Measurements from ENCODE around the gene GTF2H2C.
"Not testable (repeated sequence)": the region's sequence is repeated elsewhere in the genome, so short reads cannot be mapped to it uniquely, and the experiment has no call there.

GTF2H2C gene

GRCh38 chr5:69559908-69560330 is at the start of gene GTF2H2C:
TSS of gene GTF2H2C (plus strand) at chr5:69560191. CDS start at chr5:69565133, 4,942 bp downstream.
- H3K4me3 ChIP-seq (ENCODE audit: low read depth, low read length), result peak within 1 kb of the TSS; percentile 70
- not testable (repeated sequence) for H3K36me3 ChIP-seq (ENCODE audit: insufficient read depth, low read length); H3K4me1 ChIP-seq (ENCODE audit: control insufficient read depth, insufficient read depth, low read length, unreplicated experiment); H3K27me3 ChIP-seq (ENCODE audit: insufficient read depth, low read length); H2AFZ ChIP-seq (ENCODE audit: low read length, unreplicated experiment); H3K27ac ChIP-seq (ENCODE audit: low read depth, low read length); H3K79me2 ChIP-seq (ENCODE audit: control insufficient read depth, insufficient read depth, low read length, unreplicated experiment)

DNA sequence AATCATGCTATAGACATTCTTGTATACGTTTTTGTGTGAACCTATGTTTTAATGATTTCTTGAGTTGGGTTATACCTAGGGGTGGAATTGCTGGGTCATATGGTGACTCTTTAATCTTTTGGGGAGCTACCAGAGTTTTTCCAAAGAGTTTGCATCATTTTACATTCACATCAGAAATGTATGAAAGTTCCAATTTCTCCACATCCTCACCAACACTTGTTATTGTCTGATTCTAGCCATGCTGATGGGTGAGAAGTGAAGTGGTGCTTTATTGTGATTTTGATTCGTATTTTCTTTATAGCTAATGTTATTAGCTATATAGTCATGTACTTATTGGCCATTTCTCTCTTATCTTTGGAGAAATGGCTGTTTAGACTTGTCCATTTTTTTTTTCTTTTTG is 49.3 kb upstream of the GTF2H2C start:
- H2AFZ ChIP-seq (ENCODE audit: low read length, unreplicated experiment), result no peak overlapping the region
- no peaks in the 10 kb centered on the region for H3K27me3 ChIP-seq (ENCODE audit: insufficient read depth, low read length)
- no peaks in the 10 kb centered on the region for H3K79me2 ChIP-seq (ENCODE audit: control insufficient read depth, insufficient read depth, low read length, unreplicated experiment)
- H3K4me1 ChIP-seq (ENCODE audit: control insufficient read depth, insufficient read depth, low read length, unreplicated experiment), result peaks cover 18% of the 10 kb centered on the region
- 0 out of 2 replicates have a peak, but pooled peaks cover 4% of the 10 kb centered on the region for H3K36me3 ChIP-seq (ENCODE audit: insufficient read depth, low read length)
- H3K4me3 ChIP-seq (ENCODE audit: low read depth, low read length), result no peak overlapping the region
- H3K27ac ChIP-seq (ENCODE audit: low read depth, low read length), result no peak overlapping the region

DNA sequence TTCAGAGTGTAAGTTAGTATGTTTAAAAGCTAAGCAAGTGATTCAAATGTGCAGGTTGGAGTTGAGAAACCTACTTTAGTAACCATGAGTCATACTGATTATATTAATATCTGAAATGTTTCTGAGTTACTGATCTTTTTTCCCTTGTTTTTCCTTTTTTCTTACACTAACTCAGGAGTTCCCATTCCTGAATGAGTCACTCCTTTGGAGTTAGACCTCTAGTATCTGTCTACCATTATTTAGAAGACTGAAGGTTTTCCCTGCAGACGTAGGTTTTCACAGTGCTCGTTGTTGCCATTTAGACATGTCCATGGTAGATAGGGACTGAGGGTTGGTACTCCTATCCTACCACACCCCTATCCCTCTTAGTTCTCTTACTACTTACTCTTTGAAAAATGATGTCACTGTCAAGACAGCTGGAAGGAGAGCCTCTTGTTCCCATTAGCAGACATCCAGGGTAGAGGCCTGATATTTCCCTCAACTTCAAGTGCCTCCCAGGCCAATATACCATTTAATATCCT is 47.2 kb upstream of the GTF2H2C start:
- Histone ChIP-seq H3K27me3 (ENCODE audit: insufficient read depth, low read length) (no peaks in the 10 kb centered on the region), H2AFZ (ENCODE audit: low read length, unreplicated experiment) (peak overlapping the region; percentile 8), H3K27ac (ENCODE audit: low read depth, low read length) (peak overlapping the region; percentile 56), H3K4me3 (ENCODE audit: low read depth, low read length) (no peak overlapping the region), H3K4me1 (ENCODE audit: control insufficient read depth, insufficient read depth, low read length, unreplicated experiment) (peaks cover 29% of the 10 kb centered on the region), H3K36me3 (ENCODE audit: insufficient read depth, low read length) (0 out of 2 replicates have a peak, but pooled peaks cover 4% of the 10 kb centered on the region), H3K79me2 (ENCODE audit: control insufficient read depth, insufficient read depth, low read length, unreplicated experiment) (no peaks in the 10 kb centered on the region)

DNA sequence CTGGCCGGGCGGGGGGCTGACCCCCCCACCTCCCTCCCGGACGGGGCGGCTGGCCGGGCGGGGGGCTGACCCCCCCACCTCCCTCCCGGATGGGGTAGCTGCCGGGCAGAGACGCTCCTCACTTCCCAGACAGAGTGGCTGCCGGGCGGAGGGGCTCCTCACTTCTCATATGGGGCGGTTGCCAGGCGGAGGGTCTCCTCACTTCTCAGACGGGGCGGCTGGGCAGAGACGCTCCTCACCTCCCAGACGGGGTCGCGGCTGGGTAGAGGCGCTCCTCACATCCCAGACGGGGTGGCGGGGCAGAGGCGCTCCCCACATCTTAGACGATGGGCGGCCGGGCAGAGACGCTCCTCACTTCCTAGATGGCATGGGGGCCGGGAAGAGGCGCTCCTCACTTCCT is 44.4 kb upstream of the GTF2H2C start:
- H3K27me3 ChIP-seq (ENCODE audit: insufficient read depth, low read length); H3K36me3 ChIP-seq (ENCODE audit: insufficient read depth, low read length); H2AFZ ChIP-seq (ENCODE audit: low read length, unreplicated experiment); H3K27ac ChIP-seq (ENCODE audit: low read depth, low read length); H3K79me2 ChIP-seq (ENCODE audit: control insufficient read depth, insufficient read depth, low read length, unreplicated experiment); H3K4me3 ChIP-seq (ENCODE audit: low read depth, low read length): not testable (repeated sequence)
- H3K4me1 ChIP-seq (ENCODE audit: control insufficient read depth, insufficient read depth, low read length, unreplicated experiment), result peaks cover 45% of the 10 kb centered on the region

- Histone ChIP-seq H3K79me2 (ENCODE audit: control insufficient read depth, insufficient read depth, low read length, unreplicated experiment) (no peaks in the 10 kb centered on the region), H3K36me3 (ENCODE audit: insufficient read depth, low read length) (no peaks in the 10 kb centered on the region), H3K27me3 (ENCODE audit: insufficient read depth, low read length) (no peaks in the 10 kb centered on the region)
These were observed 43.2 kb upstream of the GTF2H2C start for GRCh38 chr5:69516769-69517168.

GRCh38 chr5:69517763-69518212 is 42.2 kb upstream of the GTF2H2C start:
- Histone ChIP-seq H3K27me3 (ENCODE audit: insufficient read depth, low read length) (no peaks in the 10 kb centered on the region), H3K27ac (ENCODE audit: low read depth, low read length) (peak overlapping the region; percentile 7; the same call in 1 of the 2 replicates), H3K4me3 (ENCODE audit: low read depth, low read length) (no peak overlapping the region), H2AFZ (ENCODE audit: low read length, unreplicated experiment) (no peak overlapping the region), H3K4me1 (ENCODE audit: control insufficient read depth, insufficient read depth, low read length, unreplicated experiment) (peaks cover 53% of the 10 kb centered on the region), H3K79me2 (ENCODE audit: control insufficient read depth, insufficient read depth, low read length, unreplicated experiment) (no peaks in the 10 kb centered on the region), H3K36me3 (ENCODE audit: insufficient read depth, low read length) (no peaks in the 10 kb centered on the region)

More at GRCh38 chr5:69516769-69517168, 43.2 kb upstream of the GTF2H2C start:
- Histone ChIP-seq H3K4me3 (ENCODE audit: low read depth, low read length) (no peak overlapping the region), H3K4me1 (ENCODE audit: control insufficient read depth, insufficient read depth, low read length, unreplicated experiment) (peaks cover 55% of the 10 kb centered on the region), H2AFZ (ENCODE audit: low read length, unreplicated experiment) (no peak overlapping the region), H3K27ac (ENCODE audit: low read depth, low read length) (peak overlapping the region; percentile 75)

DNA sequence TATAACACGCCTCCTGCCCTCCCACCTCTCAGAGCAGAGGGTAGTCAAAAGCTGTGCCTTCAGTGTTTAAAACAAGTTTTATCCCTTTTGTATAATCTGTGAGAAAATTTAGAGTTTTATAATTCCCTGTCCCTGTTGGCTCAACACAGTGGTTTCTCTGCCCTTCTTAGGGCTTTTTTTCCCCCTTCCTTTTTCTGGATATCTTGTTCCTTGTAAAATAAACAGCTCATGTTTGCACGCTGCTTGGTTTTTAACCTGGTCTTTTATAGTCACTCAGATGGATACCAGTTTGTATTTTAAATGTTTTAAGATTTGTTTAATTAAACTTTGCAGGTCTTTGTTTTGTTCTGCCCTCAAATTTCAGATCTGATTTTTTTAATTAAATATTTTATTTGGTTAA is 40.7 kb upstream of the GTF2H2C start:
- H3K4me1 ChIP-seq (ENCODE audit: control insufficient read depth, insufficient read depth, low read length, unreplicated experiment), result peaks cover 42% of the 10 kb centered on the region
- no peaks in the 10 kb centered on the region for H3K36me3 ChIP-seq (ENCODE audit: insufficient read depth, low read length)
- no peak overlapping the region for H2AFZ ChIP-seq (ENCODE audit: low read length, unreplicated experiment)
- no peak overlapping the region for H3K4me3 ChIP-seq (ENCODE audit: low read depth, low read length)
- H3K79me2 ChIP-seq (ENCODE audit: control insufficient read depth, insufficient read depth, low read length, unreplicated experiment), result no peaks in the 10 kb centered on the region
- H3K27ac ChIP-seq (ENCODE audit: low read depth, low read length), result no peak overlapping the region
- no peaks in the 10 kb centered on the region for H3K27me3 ChIP-seq (ENCODE audit: insufficient read depth, low read length)

GRCh38 chr5:69522035-69522434 is 38.0 kb upstream of the GTF2H2C start:
- Histone ChIP-seq H3K27me3 (ENCODE audit: insufficient read depth, low read length) (no peaks in the 10 kb centered on the region), H3K4me3 (ENCODE audit: low read depth, low read length) (no peak overlapping the region), H3K79me2 (ENCODE audit: control insufficient read depth, insufficient read depth, low read length, unreplicated experiment) (no peaks in the 10 kb centered on the region), H3K36me3 (ENCODE audit: insufficient read depth, low read length) (no peaks in the 10 kb centered on the region), H2AFZ (ENCODE audit: low read length, unreplicated experiment) (no peak overlapping the region), H3K27ac (ENCODE audit: low read depth, low read length) (no peak overlapping the region), H3K4me1 (ENCODE audit: control insufficient read depth, insufficient read depth, low read length, unreplicated experiment) (peaks cover 36% of the 10 kb centered on the region)

GRCh38 chr5:69525490-69525889 is 34.5 kb upstream of the GTF2H2C start:
- Histone ChIP-seq H3K79me2 (ENCODE audit: control insufficient read depth, insufficient read depth, low read length, unreplicated experiment) (no peaks in the 10 kb centered on the region), H3K27me3 (ENCODE audit: insufficient read depth, low read length) (peaks cover 14% of the 10 kb centered on the region), H2AFZ (ENCODE audit: low read length, unreplicated experiment) (no peak overlapping the region), H3K4me3 (ENCODE audit: low read depth, low read length) (no peak overlapping the region), H3K27ac (ENCODE audit: low read depth, low read length) (no peak overlapping the region), H3K36me3 (ENCODE audit: insufficient read depth, low read length) (no peaks in the 10 kb centered on the region), H3K4me1 (ENCODE audit: control insufficient read depth, insufficient read depth, low read length, unreplicated experiment) (peaks cover 15% of the 10 kb centered on the region)

GRCh38 chr5:69526660-69527059 is 33.3 kb upstream of the GTF2H2C start:
- H3K79me2 ChIP-seq (ENCODE audit: control insufficient read depth, insufficient read depth, low read length, unreplicated experiment), result no peaks in the 10 kb centered on the region
- peaks cover 14% of the 10 kb centered on the region for H3K27me3 ChIP-seq (ENCODE audit: insufficient read depth, low read length)
- no peak overlapping the region for H3K4me3 ChIP-seq (ENCODE audit: low read depth, low read length)

GRCh38 chr5:69527128-69527770 is 32.7 kb upstream of the GTF2H2C start:
- H3K4me3 ChIP-seq (ENCODE audit: low read depth, low read length), result no peak overlapping the region
- no peaks in the 10 kb centered on the region for H3K79me2 ChIP-seq (ENCODE audit: control insufficient read depth, insufficient read depth, low read length, unreplicated experiment)
- peaks cover 14% of the 10 kb centered on the region for H3K27me3 ChIP-seq (ENCODE audit: insufficient read depth, low read length)
- H3K4me1 ChIP-seq (ENCODE audit: control insufficient read depth, insufficient read depth, low read length, unreplicated experiment), result no peaks in the 10 kb centered on the region
- H2AFZ ChIP-seq (ENCODE audit: low read length, unreplicated experiment), result no peak overlapping the region
- H3K36me3 ChIP-seq (ENCODE audit: insufficient read depth, low read length), result no peaks in the 10 kb centered on the region
- no peak overlapping the region for H3K27ac ChIP-seq (ENCODE audit: low read depth, low read length)

More at GRCh38 chr5:69526660-69527059, 33.3 kb upstream of the GTF2H2C start:
- peaks cover 5% of the 10 kb centered on the region for H3K4me1 ChIP-seq (ENCODE audit: control insufficient read depth, insufficient read depth, low read length, unreplicated experiment)
- H2AFZ ChIP-seq (ENCODE audit: low read length, unreplicated experiment), result no peak overlapping the region
- H3K27ac ChIP-seq (ENCODE audit: low read depth, low read length), result no peak overlapping the region
- no peaks in the 10 kb centered on the region for H3K36me3 ChIP-seq (ENCODE audit: insufficient read depth, low read length)

Data from ACC112 (cell line).